ENCODE data around the gene TRABD2B.

The TRABD2B gene

GRCh38 chr1:47786316-47786715, 210.9 kb downstream of the TRABD2B start:
- H3K4me3 ChIP-seq (ENCODE audit: low read depth, low read length), result no peak overlapping the region
- H3K4me1 ChIP-seq (ENCODE audit: control insufficient read depth, insufficient read depth, low read length), result no peaks in the 10 kb centered on the region
- no peaks in the 10 kb centered on the region for H3K9me3 ChIP-seq (ENCODE audit: control insufficient read depth, insufficient read depth, low read depth, low read length)
- TF ChIP-seq ZBTB49 (tag by site-specific recombination; IDR thresholded peaks at IDR 0.05; ENCODE audit: low read depth) (no peak), ZNF341 (tag by site-specific recombination; IDR thresholded peaks at IDR 0.05; ENCODE audit: low read depth) (no peak), ZBTB20 (tag by site-specific recombination; IDR thresholded peaks at IDR 0.05) (no peak), ZNF18 (tag by site-specific recombination; IDR thresholded peaks at IDR 0.05) (no peak)
- ChIA-PET CTCF (interaction anchor here (0.5 to 1.5 kb wide), 7 partner anchors 9 to 1085 kb away, joined by 3 to 4 read pairs (median 3); no protein-coding TSS in a partner anchor), POLR2A (no interaction called here)
- no peaks in the 10 kb centered on the region for H3K36me3 ChIP-seq (ENCODE audit: control insufficient read depth in 2 of 2, insufficient read depth in 1 of 2, low read length in 2 of 2)
- no peak overlapping the region for H3K27ac ChIP-seq (ENCODE audit: extremely low read depth, low read depth, low read length)

GRCh38 chr1:47785561-47786271, 211.5 kb downstream of the TRABD2B start:
- peak; percentile 23; the same call in 1 of the 2 replicates for TF ChIP-seq ZIC2 (tag by site-specific recombination; IDR thresholded peaks at IDR 0.05)
- no peak for TF ChIP-seq ZNF140 (tag by site-specific recombination; IDR thresholded peaks at IDR 0.05)

GRCh38 chr1:47785118-47785517, 212.1 kb downstream of the TRABD2B start:
- no peak overlapping the region for H3K27ac ChIP-seq (ENCODE audit: extremely low read depth, low read depth, low read length)
- no peaks in the 10 kb centered on the region for H3K4me1 ChIP-seq (ENCODE audit: control insufficient read depth, insufficient read depth, low read length)
- no peak overlapping the region for H3K4me3 ChIP-seq (ENCODE audit: low read depth, low read length)
- no peaks in the 10 kb centered on the region for H3K36me3 ChIP-seq (ENCODE audit: control insufficient read depth in 2 of 2, insufficient read depth in 1 of 2, low read length in 2 of 2)
- POLR2A ChIA-PET, result no interaction called here
- no peak for TF ChIP-seq ZNF549 (tag by site-specific recombination; IDR thresholded peaks at IDR 0.05)
- TF ChIP-seq GLI2 (tag by site-specific recombination; IDR thresholded peaks at IDR 0.05; ENCODE audit: borderline replicate concordance, low read depth), result no peak
- TF ChIP-seq ZNF280D (tag by site-specific recombination; IDR thresholded peaks at IDR 0.05), result no peak
- TF ChIP-seq YY2 (tag by site-specific recombination; IDR thresholded peaks at IDR 0.05), result no peak
- TF ChIP-seq HOXC10 (CRISPR knock-in tag; IDR thresholded peaks at IDR 0.05), result no peak
- TF ChIP-seq ZNF211 (tag by site-specific recombination; IDR thresholded peaks at IDR 0.05; ENCODE audit: low read depth), result no peak
- TF ChIP-seq ZNF112 (tag by site-specific recombination; IDR thresholded peaks at IDR 0.05), result no peak
- no peak for TF ChIP-seq ZBTB8A (tag by site-specific recombination; IDR thresholded peaks at IDR 0.05)
- no peak for TF ChIP-seq KLF9 (tag by site-specific recombination; IDR thresholded peaks at IDR 0.05; ENCODE audit: low read depth)
- no peak for TF ChIP-seq ZBTB1 (tag by site-specific recombination; IDR thresholded peaks at IDR 0.05)
- TF ChIP-seq ZNF18 (tag by site-specific recombination; IDR thresholded peaks at IDR 0.05), result no peak
- no peak for TF ChIP-seq RBAK (tag by site-specific recombination; IDR thresholded peaks at IDR 0.05)
- no peak for TF ChIP-seq ZNF362 (tag by site-specific recombination; IDR thresholded peaks at IDR 0.05)
- TF ChIP-seq ZNF654 (tag by site-specific recombination; IDR thresholded peaks at IDR 0.05; ENCODE audit: low read depth), result no peak
- no peak for TF ChIP-seq ZNF621 (tag by site-specific recombination; IDR thresholded peaks at IDR 0.05)
- TF ChIP-seq ZNF600 (tag by site-specific recombination; IDR thresholded peaks at IDR 0.05), result no peak
- CTCF ChIA-PET, result interaction anchor here (0.6 to 1.5 kb wide), 2 partner anchors 98 to 218 kb away, joined by 3 to 4 read pairs; no protein-coding TSS in a partner anchor
- no peaks in the 10 kb centered on the region for H3K9me3 ChIP-seq (ENCODE audit: control insufficient read depth, insufficient read depth, low read depth, low read length)

More at GRCh38 chr1:47785561-47786271, 211.5 kb downstream of the TRABD2B start:
- Histone ChIP-seq H3K36me3 (ENCODE audit: control insufficient read depth in 2 of 2, insufficient read depth in 1 of 2, low read length in 2 of 2) (no peaks in the 10 kb centered on the region), H3K4me1 (ENCODE audit: control insufficient read depth, insufficient read depth, low read length) (no peaks in the 10 kb centered on the region), H3K27ac (ENCODE audit: extremely low read depth, low read depth, low read length) (no peak overlapping the region), H3K4me3 (ENCODE audit: low read depth, low read length) (no peak overlapping the region), H3K9me3 (ENCODE audit: control insufficient read depth, insufficient read depth, low read depth, low read length) (no peaks in the 10 kb centered on the region)
- ChIA-PET POLR2A (no interaction called here), CTCF (interaction anchor here (0.5 to 1.5 kb wide), 7 partner anchors 9 to 1085 kb away, joined by 3 to 4 read pairs (median 3); no protein-coding TSS in a partner anchor)
